Transverse colon (tissue), 4 donors: ENCODE data around the gene KRI1. TPM values are rescaled to one million over a fixed set of nuclear protein-coding genes. Genes with fewer than 3 reads are reported as not detected.
"Not testable (repeated sequence)": the region's sequence is repeated elsewhere in the genome, so short reads cannot be mapped to it uniquely, and the experiment has no call there.

Source experiments
- DNase-seq: peaks from one replicate; pipeline ENCODE4 v3.0.0-alpha.2; 2019
- H3K27ac ChIP-seq, 4 donors: fragments of 200-600 bp; sonication (generic); 2 replicates each; pipeline ENCODE4 v1.5.1; 2016 to 2018; ENCODE audit warnings: inconsistent platforms in 4 of 4
- H3K27me3 ChIP-seq: fragments of 200-600 bp; sonication (generic); 2 replicates; pipeline ENCODE4 v1.5.1; 2017; ENCODE audit warnings: inconsistent platforms
- H3K36me3 ChIP-seq, 4 donors: fragments of 200-600 bp; sonication (generic); 2 replicates each; pipeline ENCODE4 v1.5.1; 2017 to 2019; ENCODE audit warnings: inconsistent platforms in 4 of 4
- H3K4me1 ChIP-seq, 4 donors: fragments of 200-600 bp; sonication (generic); 2 replicates each; pipeline ENCODE4 v1.5.1; 2017 to 2020; ENCODE audit warnings: inconsistent platforms in 4 of 4
- H3K4me3 ChIP-seq, 4 donors: fragments of 200-600 bp; sonication (generic); 1 replicate in 1 of 4; 2 replicates in 3 of 4; pipeline versions ENCODE4 v1.5.1 to v1.6.1; 2017 to 2019; ENCODE audit warnings: inconsistent platforms in 4 of 4
- H3K9me3 ChIP-seq, 2 donors: fragments of 200-600 bp; sonication (generic); 2 replicates each; pipeline ENCODE4 v1.5.1; 2017 to 2019; ENCODE audit warnings: inconsistent platforms in 2 of 2
- CTCF ChIP-seq, 5 experiments: fragments of 200-600 bp in 3 of 5; fragments of 450-650 bp in 2 of 5; sonication (generic) in 3 of 5; IDR thresholded peaks; 1 replicate in 2 of 5; 2 replicates in 3 of 5; pipeline ENCODE4 v1.5.1; 2016 to 2017; ENCODE audit warnings: antibody characterized with exemption in 5 of 5, inconsistent platforms in 3 of 5, mild to moderate bottlenecking in 2 of 5, moderate library complexity in 1 of 5
- EP300 ChIP-seq: sonication (generic); formaldehyde crosslinking; IDR thresholded peaks from one replicate; pipeline ENCODE4 v1.6.1; 2017; ENCODE audit warnings: antibody characterized with exemption, low read depth
- POLR2A ChIP-seq: fragments of 450-650 bp; IDR thresholded peaks from one replicate; pipeline ENCODE4 v1.6.1; 2016; ENCODE audit warnings: antibody characterized with exemption, mild to moderate bottlenecking, moderate library complexity
- POLR2AphosphoS5 ChIP-seq, 3 donors: sonication (generic); formaldehyde crosslinking; IDR thresholded peaks; one replicate each; pipeline ENCODE4 v1.6.1; 2016; ENCODE audit warnings: antibody characterized with exemption in 3 of 3
- WGBS, 2 donors: methylation state at CpG; one replicate each; pipeline ENCODE4 v1.1.5; 2018; ENCODE audit warnings: low coverage in 1 of 2; 5-methylcytosine and 5-hydroxymethylcytosine counted together
- in situ Hi-C, 4 donors: fragments of 200-750 bp; cut with MboI; loops; one replicate each; pipeline versions ENCODE4 v1.15.0 to v1.15.1; 2017; ENCODE audit warnings: low sequenced_read_pairs in 3 of 4, low pct_ligation_motif_present in 1 of 4, low pct_unique_long_range_greater_than_20kb in 1 of 4
- intact Hi-C: fragments of 100-400 bp; cut with DNase I; formaldehyde crosslinking; loops from one replicate; pipeline ENCODE4 v1.15.1; 2023; ENCODE audit warnings: low total_unique reads
- total RNA-seq, 4 donors: library from RNA; depleted of rRNA; stranded (reverse); fragments of >200 nt; gene quantifications; one replicate each; pipeline ENCODE4 v1.1.0, GENCODE V29; 2016

KRI1 gene
- total RNA-seq, 4 donors from 2014 or later: 12.7 to 53.1 (median 27.9) TPM

GRCh38 chr19:10535613-10536012 lies 30.2 kb downstream of the KRI1 start:
- TF ChIP-seq CTCF (IDR thresholded peaks at IDR 0.05) (no peak), EP300 (no peak), POLR2AphosphoS5 (IDR thresholded peaks at IDR 0.05) (no peak), POLR2A (no peak)
- DNase-seq: no peak
- H3K27me3 ChIP-seq: peaks cover 10% of the 10 kb centered on the region
- no peaks in the 10 kb centered on the region for H3K36me3 ChIP-seq
- WGBS, 2 donors: 71% methylated on average over 6 of the region's 6 CpGs; no CpG with 5 or more reads in 1 of the 2 donors
- no peaks in the 10 kb centered on the region for H3K9me3 ChIP-seq
- no peaks in the 10 kb centered on the region for H3K4me1 ChIP-seq
- no peak overlapping the region for H3K4me3 ChIP-seq
- no peak overlapping the region for H3K27ac ChIP-seq
- intact Hi-C loops: no loop called here
- in situ Hi-C loops: no loop called here

- 67 to 70% methylated on average over 5 to 10 of the region's 10 CpGs for WGBS, 2 donors
- H3K4me1 ChIP-seq: no peaks in the 10 kb centered on the region
- no peaks in the 10 kb centered on the region for H3K36me3 ChIP-seq
- TF ChIP-seq EP300: no peak
- no peak for TF ChIP-seq CTCF (IDR thresholded peaks at IDR 0.05)
- TF ChIP-seq POLR2A: no peak
- no peak for TF ChIP-seq POLR2AphosphoS5 (IDR thresholded peaks at IDR 0.05)
- peaks cover 2% of the 10 kb centered on the region for H3K27me3 ChIP-seq
- DNase-seq: no peak
- intact Hi-C loops (loop anchor here (5.0 kb wide), 1 partner anchor 897 kb away; no protein-coding TSS in a partner anchor), in situ Hi-C loops (no loop called here)
- H3K4me3 ChIP-seq: no peak overlapping the region
- no peaks in the 10 kb centered on the region for H3K9me3 ChIP-seq
- H3K27ac ChIP-seq: peak overlapping the region in 1 of 4 donors; percentile 5
Measured at GRCh38 chr19:10533646-10534386, 32.0 kb downstream of the KRI1 start.

GRCh38 chr19:10532457-10532856 lies 33.4 kb downstream of the KRI1 start:
- WGBS, 2 donors: 75% methylated on average over 1 of the region's 1 CpG; no CpG with 5 or more reads in 1 of the 2 donors
- in situ Hi-C loops (no loop called here), intact Hi-C loops (loop anchor here (5.0 kb wide), 1 partner anchor 895 kb away; no protein-coding TSS in a partner anchor)
- no peak overlapping the region for H3K27ac ChIP-seq
- H3K9me3 ChIP-seq: no peaks in the 10 kb centered on the region
- no peak for TF ChIP-seq POLR2A
- no peak for TF ChIP-seq CTCF (IDR thresholded peaks at IDR 0.05)
- TF ChIP-seq POLR2AphosphoS5 (IDR thresholded peaks at IDR 0.05): no peak
- TF ChIP-seq EP300: no peak
- peaks cover 2% of the 10 kb centered on the region for H3K27me3 ChIP-seq
- H3K36me3 ChIP-seq: no peaks in the 10 kb centered on the region
- DNase-seq: no peak
- H3K4me1 ChIP-seq: no peaks in the 10 kb centered on the region
- H3K4me3 ChIP-seq: no peak overlapping the region

- 91% methylated on average over 6 to 8 of the region's 8 CpGs for WGBS, 2 donors
- H3K9me3 ChIP-seq, DNase-seq, H3K4me3 ChIP-seq, intact Hi-C loops, H3K27ac ChIP-seq, in situ Hi-C loops, H3K4me1 ChIP-seq, H3K36me3 ChIP-seq: not testable (repeated sequence)
- H3K27me3 ChIP-seq: peaks cover 11% of the 10 kb centered on the region
Measured at GRCh38 chr19:10526887-10527286, 38.9 kb downstream of the KRI1 start.
